ENCODE measurements around the gene NT5DC4.

GRCh38 chr2:112690853-112691401 lies 29.9 kb upstream of the NT5DC4 start:
- TF ChIP-seq, protein P1, sequence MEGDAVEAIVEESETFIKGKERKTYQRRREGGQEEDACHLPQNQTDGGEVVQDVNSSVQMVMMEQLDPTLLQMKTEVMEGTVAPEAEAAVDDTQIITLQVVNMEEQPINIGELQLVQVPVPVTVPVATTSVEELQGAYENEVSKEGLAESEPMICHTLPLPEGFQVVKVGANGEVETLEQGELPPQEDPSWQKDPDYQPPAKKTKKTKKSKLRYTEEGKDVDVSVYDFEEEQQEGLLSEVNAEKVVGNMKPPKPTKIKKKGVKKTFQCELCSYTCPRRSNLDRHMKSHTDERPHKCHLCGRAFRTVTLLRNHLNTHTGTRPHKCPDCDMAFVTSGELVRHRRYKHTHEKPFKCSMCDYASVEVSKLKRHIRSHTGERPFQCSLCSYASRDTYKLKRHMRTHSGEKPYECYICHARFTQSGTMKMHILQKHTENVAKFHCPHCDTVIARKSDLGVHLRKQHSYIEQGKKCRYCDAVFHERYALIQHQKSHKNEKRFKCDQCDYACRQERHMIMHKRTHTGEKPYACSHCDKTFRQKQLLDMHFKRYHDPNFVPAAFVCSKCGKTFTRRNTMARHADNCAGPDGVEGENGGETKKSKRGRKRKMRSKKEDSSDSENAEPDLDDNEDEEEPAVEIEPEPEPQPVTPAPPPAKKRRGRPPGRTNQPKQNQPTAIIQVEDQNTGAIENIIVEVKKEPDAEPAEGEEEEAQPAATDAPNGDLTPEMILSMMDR (IDR thresholded peaks at IDR 0.05; ENCODE audit: low read length), result peak; percentile 64
- no peak for TF ChIP-seq EZH2 (optimal IDR thresholded peaks at IDR 0.05; ENCODE audit: low read depth, low read length)
- TF ChIP-seq EZH2phosphoT487 (IDR thresholded peaks at IDR 0.05; ENCODE audit: low read length), result no peak

Measured in MM.1S (cell line).